ENCODE measurements around the gene ANKS3. TPM values are rescaled to one million over a fixed set of nuclear protein-coding genes. Genes with fewer than 3 reads are reported as not detected.

The ANKS3 gene
- total RNA-seq, 1 donor from 2014 or later, result 16.8 TPM

GRCh38 chr16:4648917-4649316, 85.2 kb downstream of the ANKS3 start:
- no peak for DNase-seq (ENCODE audit: low read depth)
- no peak overlapping the region for H3K4me3 ChIP-seq (ENCODE audit: low read depth, low read length)
- no peaks in the 10 kb centered on the region for H3K27me3 ChIP-seq (ENCODE audit: control insufficient read depth, insufficient read depth, low read length)
- FAIRE-seq, result no peak
- peaks cover 24% of the 10 kb centered on the region for H3K36me3 ChIP-seq (ENCODE audit: control insufficient read depth, insufficient read depth, low read length)
- TF ChIP-seq CTCF (IDR thresholded peaks at IDR 0.05; ENCODE audit: insufficient read depth, low read length, severe bottlenecking), result no peak

- DNase-seq (ENCODE audit: low read depth) (no peak), FAIRE-seq (no peak)
- H3K4me3 ChIP-seq (ENCODE audit: low read depth, low read length), result no peak overlapping the region
- H3K36me3 ChIP-seq (ENCODE audit: control insufficient read depth, insufficient read depth, low read length), result peaks cover 22% of the 10 kb centered on the region
- no peak for TF ChIP-seq CTCF (IDR thresholded peaks at IDR 0.05; ENCODE audit: insufficient read depth, low read length, severe bottlenecking)
- no peaks in the 10 kb centered on the region for H3K27me3 ChIP-seq (ENCODE audit: control insufficient read depth, insufficient read depth, low read length)
Observed at GRCh38 chr16:4647644-4647980, 86.5 kb downstream of the ANKS3 start.

GRCh38 chr16:4646773-4647643, 87.1 kb downstream of the ANKS3 start:
- no peak for TF ChIP-seq CTCF (IDR thresholded peaks at IDR 0.05; ENCODE audit: insufficient read depth, low read length, severe bottlenecking)
- Histone ChIP-seq H3K27me3 (ENCODE audit: control insufficient read depth, insufficient read depth, low read length) (no peaks in the 10 kb centered on the region), H3K4me3 (ENCODE audit: low read depth, low read length) (no peak overlapping the region), H3K36me3 (ENCODE audit: control insufficient read depth, insufficient read depth, low read length) (peaks cover 16% of the 10 kb centered on the region)
- DNase-seq (ENCODE audit: low read depth) (no peak), FAIRE-seq (no peak)

Other genes with a start within 250 kb of the ANKS3 start
- 7.4 and 9.5 TPM in 2 replicates for gene CDIP1, start 195.5 kb downstream of the ANKS3 start, total RNA-seq
- gene C16orf96, start 177.9 kb downstream of the ANKS3 start, total RNA-seq, result not detected in 2 replicates
- gene UBALD1, start 119.4 kb downstream of the ANKS3 start, total RNA-seq, result 3.7 and 4.7 TPM in 2 replicates
- gene MGRN1, start 109.4 kb downstream of the ANKS3 start, total RNA-seq, result 6.1 and 10.1 TPM in 2 replicates
- 21.1 and 34.8 TPM in 2 replicates for gene NUDT16L1, start 40.7 kb downstream of the ANKS3 start, total RNA-seq
- under 0.01 and 0.26 TPM in 2 replicates for gene DNAAF8, start 266 bp upstream of the ANKS3 start, total RNA-seq
- gene ZNF500, start 32.9 kb upstream of the ANKS3 start, total RNA-seq, result 5.8 TPM in 2 replicates
- not detected in 2 replicates for gene SEPTIN12, start 54.1 kb upstream of the ANKS3 start, total RNA-seq
- 0.79 and 9.0 TPM in 2 replicates for gene SMIM22, start 61.1 kb upstream of the ANKS3 start, total RNA-seq
- gene ROGDI, start 68.4 kb upstream of the ANKS3 start, total RNA-seq, result 16.1 and 19.8 TPM in 2 replicates
- gene GLYR1, start 113.0 kb upstream of the ANKS3 start, total RNA-seq, result 31.1 and 35.5 TPM in 2 replicates
- gene UBN1, start 113.2 kb upstream of the ANKS3 start, total RNA-seq, result 17.6 and 21.8 TPM in 2 replicates
- gene PPL, start 202.9 kb upstream of the ANKS3 start, total RNA-seq, result 184 and 378 TPM in 2 replicates
- gene SEC14L5, start 224.1 kb upstream of the ANKS3 start, total RNA-seq, result under 0.01 and 0.13 TPM in 2 replicates